H9 (cell line): Measurements from ENCODE around the gene LOXL1. TPM values are rescaled to one million over a fixed set of nuclear protein-coding genes. Genes with fewer than 3 reads are reported as not detected.

ENCODE experiments used
- DNase-seq: peaks from one replicate; pipeline ENCODE4 v3.0.0-alpha.2; 2017
- H2AFZ ChIP-seq: one replicate; pipeline ENCODE4 v1.6.1; 2013; ENCODE audit warnings: mild to moderate bottlenecking, low read length, control low read depth, moderate library complexity
- H2AK5ac ChIP-seq: 2 replicates; pipeline ENCODE4 v1.6.1; 2013; ENCODE audit warnings: low read length, control low read depth, mixed read lengths; ENCODE audit not compliant: insufficient read length
- H2BK120ac ChIP-seq: one replicate; pipeline ENCODE4 v1.6.1; 2013; ENCODE audit warnings: low read depth, mild to moderate bottlenecking, low read length, control low read depth, inconsistent platforms; ENCODE audit not compliant: poor library complexity, severe bottlenecking
- H2BK12ac ChIP-seq: 2 replicates; pipeline ENCODE4 v1.6.1; 2013; ENCODE audit warnings: low read length, control low read depth, mixed read lengths, low read depth; ENCODE audit not compliant: insufficient read length
- H2BK15ac ChIP-seq: 2 replicates; pipeline ENCODE4 v1.6.1; 2013; ENCODE audit warnings: low read depth, low read length, control low read depth
- H2BK20ac ChIP-seq: one replicate; pipeline ENCODE4 v1.6.1; 2013; ENCODE audit warnings: low read depth, mild to moderate bottlenecking, low read length, control low read depth, inconsistent platforms; ENCODE audit not compliant: poor library complexity, severe bottlenecking
- H2BK5ac ChIP-seq: 2 replicates; pipeline ENCODE4 v1.6.1; 2013; ENCODE audit warnings: low read length, control low read depth, mixed read lengths; ENCODE audit not compliant: insufficient read length
- H3K14ac ChIP-seq: 2 replicates; pipeline ENCODE4 v1.6.1; 2013; ENCODE audit warnings: low read length, control low read depth; ENCODE audit not compliant: insufficient read depth
- H3K18ac ChIP-seq: 2 replicates; pipeline ENCODE4 v1.6.1; 2013; ENCODE audit warnings: low read depth, mild to moderate bottlenecking, mixed read lengths, low read length, control low read depth; ENCODE audit not compliant: insufficient read length
- H3K23ac ChIP-seq: 2 replicates; pipeline ENCODE4 v1.6.1; 2013; ENCODE audit warnings: low read length, control low read depth, mixed read lengths, low read depth; ENCODE audit not compliant: insufficient read length
- H3K23me2 ChIP-seq: 2 replicates; pipeline ENCODE4 v1.6.1; 2013; ENCODE audit warnings: low read depth, mild to moderate bottlenecking, mixed read lengths, low read length, control low read depth; ENCODE audit not compliant: insufficient read length, poor library complexity, severe bottlenecking
- H3K27ac ChIP-seq: 2 replicates; pipeline ENCODE4 v1.5.1; 2013; ENCODE audit warnings: low read length, control low read depth, mixed read lengths, low read depth; ENCODE audit not compliant: insufficient read length
- H3K27me3 ChIP-seq: 2 replicates; pipeline ENCODE4 v1.6.1; 2013; ENCODE audit warnings: low read length, control low read depth, inconsistent platforms; ENCODE audit not compliant: insufficient read depth
- H3K4ac ChIP-seq: 2 replicates; pipeline ENCODE4 v1.6.1; 2013; ENCODE audit warnings: low read depth, mild to moderate bottlenecking, control low read depth, inconsistent platforms, low read length, moderate library complexity
- H3K4me1 ChIP-seq: 2 replicates; pipeline ENCODE4 v1.6.1; 2013; ENCODE audit warnings: low read length, control low read depth, inconsistent platforms; ENCODE audit not compliant: insufficient read depth
- H3K4me2 ChIP-seq: 2 replicates; pipeline ENCODE4 v1.6.1; 2013; ENCODE audit warnings: low read length, control low read depth, mixed read lengths; ENCODE audit not compliant: insufficient read length, insufficient read depth
- H3K56ac ChIP-seq: 2 replicates; pipeline ENCODE4 v1.6.1; 2013; ENCODE audit warnings: low read depth, mild to moderate bottlenecking, mixed read lengths, low read length, control low read depth; ENCODE audit not compliant: insufficient read length
- H3K79me1 ChIP-seq: 2 replicates; pipeline ENCODE4 v1.6.1; 2013; ENCODE audit warnings: low read depth, mild to moderate bottlenecking, moderate library complexity, low read length, control low read depth, inconsistent platforms; ENCODE audit not compliant: insufficient read depth, poor library complexity, severe bottlenecking
- H3K79me2 ChIP-seq: 2 replicates; pipeline ENCODE4 v1.6.1; 2013; ENCODE audit warnings: low read length, control low read depth, inconsistent platforms; ENCODE audit not compliant: insufficient read depth
- H3K9ac ChIP-seq: 2 replicates; pipeline ENCODE4 v1.6.1; 2013; ENCODE audit warnings: low read length, control low read depth, mixed read lengths; ENCODE audit not compliant: insufficient read length; ENCODE audit errors: extremely low read depth
- H3K9me3 ChIP-seq: one replicate; pipeline ENCODE4 v1.6.1; 2013; ENCODE audit warnings: low read depth, low read length, inconsistent platforms; ENCODE audit not compliant: control insufficient read depth
- H3T11ph ChIP-seq: one replicate; pipeline ENCODE4 v1.6.1; 2013; ENCODE audit warnings: mild to moderate bottlenecking, low read length, control low read depth, inconsistent platforms
- H4K20me1 ChIP-seq: one replicate; pipeline ENCODE4 v1.6.1; 2013; ENCODE audit not compliant: control insufficient read depth, insufficient read length, insufficient read depth
- H4K5ac ChIP-seq: 2 replicates; pipeline ENCODE4 v1.6.1; 2013; ENCODE audit warnings: low read depth, mild to moderate bottlenecking, mixed read lengths, low read length, control low read depth; ENCODE audit not compliant: insufficient read length
- H4K8ac ChIP-seq: replicated peaks from 2 replicates; pipeline ENCODE4 v1.6.1; 2013; ENCODE audit warnings: low read length, control low read depth, mixed read lengths, low read depth; ENCODE audit not compliant: insufficient read length
- H4K91ac ChIP-seq: 2 replicates; pipeline ENCODE4 v1.6.1; 2013; ENCODE audit warnings: low read depth, mild to moderate bottlenecking, moderate library complexity, mixed read lengths, low read length, control low read depth; ENCODE audit not compliant: insufficient read length
- H3K27ac Mint-ChIP-seq, 3 experiments: 2 replicates in 2 of 3; 3 replicates in 1 of 3; pipeline ENCODE4 v1.8.0; 2020 to 2021; ENCODE audit warnings: mixed read lengths in 3 of 3, mild to moderate bottlenecking in 1 of 3, moderate library complexity in 1 of 3
- H3K27me3 Mint-ChIP-seq: 2 replicates; pipeline ENCODE4 v1.8.0; 2021; ENCODE audit warnings: low read depth, mild to moderate bottlenecking, moderate library complexity, mixed read lengths
- H3K36me3 Mint-ChIP-seq, 3 experiments: 2 replicates in 2 of 3; 3 replicates in 1 of 3; pipeline ENCODE4 v1.8.0; 2020 to 2021; ENCODE audit warnings: low read depth in 3 of 3, mixed read lengths in 3 of 3; ENCODE audit not compliant: insufficient read depth in 1 of 3
- H3K4me1 Mint-ChIP-seq, 2 experiments: 2 replicates each; pipeline ENCODE4 v1.8.0; 2020; ENCODE audit warnings: mixed read lengths in 2 of 2
- H3K4me3 Mint-ChIP-seq, 2 experiments: 2 replicates in 1 of 2; 3 replicates in 1 of 2; pipeline ENCODE4 v1.8.0; 2020 to 2021; ENCODE audit warnings: mild to moderate bottlenecking in 2 of 2, mixed read lengths in 2 of 2, moderate library complexity in 1 of 2
- H3K9me3 Mint-ChIP-seq, 2 experiments: 2 replicates in 1 of 2; 3 replicates in 1 of 2; pipeline ENCODE4 v1.8.0; 2020; ENCODE audit warnings: mild to moderate bottlenecking in 2 of 2, mixed read lengths in 2 of 2, moderate library complexity in 1 of 2
- WGBS: extraction: QIAGEN DNeasy Blood & Tissue Kit; methylation state at CpG from one replicate; pipeline ENCODE4 v1.1.7; 2013; ENCODE audit warnings: missing lambda C conversion rate, low lambda C conversion rate, mixed read lengths; ENCODE audit not compliant: insufficient read length; ENCODE audit errors: extremely low coverage; 5-methylcytosine and 5-hydroxymethylcytosine counted together
- total RNA-seq: library from RNA; stranded (reverse); gene quantifications from 2 replicates; pipeline ENCODE4 v1.2.1, GENCODE V29; 2021
- TF ChIP-seq, protein P1 (sequence below): fragments of 200-600 bp; sonication (generic); conservative IDR thresholded peaks from 3 replicates; pipeline ENCODE4 v1.8.0; 2021; ENCODE audit warnings: antibody characterized with exemption, mild to moderate bottlenecking

LOXL1 gene
- total RNA-seq, 1 experiment from 2014 or later = 9.1 TPM

DNA sequence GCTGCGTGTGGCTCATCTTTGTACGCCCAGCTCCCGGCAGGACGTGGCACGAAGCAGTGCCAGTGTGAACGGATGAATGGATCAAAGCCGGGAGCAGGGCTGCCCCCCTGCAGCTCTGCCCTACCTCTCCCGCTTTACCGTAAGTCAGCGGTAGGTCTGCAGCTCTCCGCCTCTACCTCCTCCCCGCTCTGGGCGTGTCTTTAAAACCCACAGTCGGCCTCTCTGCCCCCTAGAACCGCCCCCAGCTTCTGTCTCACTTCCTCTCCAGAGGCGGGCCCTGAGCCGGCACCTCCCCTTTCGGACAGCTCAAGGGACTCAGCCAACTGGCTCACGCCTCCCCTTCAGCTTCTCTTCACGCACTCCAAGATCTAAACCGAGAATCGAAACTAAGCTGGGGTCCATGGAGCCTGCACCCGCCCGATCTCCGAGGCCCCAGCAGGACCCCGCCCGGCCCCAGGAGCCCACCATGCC, 68.2 kb downstream of the LOXL1 start, which contains the start of gene PML:
PML (plus strand) TSS at position 304 of the 471 bp plus-strand sequence; CDS start at position 401, 97 bp downstream.
- no peaks in the 10 kb centered on the region; the same call in 1 of the 2 replicates for H3K79me2 ChIP-seq
- H3K4ac ChIP-seq = no peak within 1 kb of the TSS
- no peak within 1 kb of the TSS for H2BK5ac ChIP-seq
- H3K14ac ChIP-seq = peak within 1 kb of the TSS; percentile 68; the same call in 1 of the 2 replicates
- H3K79me1 ChIP-seq = peaks cover 3% of the 10 kb centered on the region
- Mint-ChIP-seq H3K27me3 (peaks cover 16% of the 10 kb centered on the region), H3K27ac (peak within 1 kb of the TSS; percentile 27 to 92 (median 89); a peak in 6 of 7 replicates), H3K36me3 (peaks cover 0 to 13% (median 8%) of the 10 kb centered on the region in 3 experiments; a peak in 5 of 7 replicates), H3K4me1 (peaks cover 21 to 28% of the 10 kb centered on the region in 2 experiments), H3K9me3 (no peaks in the 10 kb centered on the region; a peak in 1 of 5 replicates), H3K4me3 (peak within 1 kb of the TSS; percentile 90 to 93)
- no peak within 1 kb of the TSS for H3T11ph ChIP-seq
- WGBS = no CpG with 5 or more reads among the region's 27 CpGs
- no peak within 1 kb of the TSS for H2BK12ac ChIP-seq
- peaks cover 11% of the 10 kb centered on the region for H3K23me2 ChIP-seq
- H4K20me1 ChIP-seq = no peaks in the 10 kb centered on the region
- H3K9ac ChIP-seq = peak within 1 kb of the TSS; percentile 70
- H4K5ac ChIP-seq = no peak within 1 kb of the TSS
- no peak within 1 kb of the TSS for H2BK120ac ChIP-seq
- no peak within 1 kb of the TSS for H3K18ac ChIP-seq
- TF ChIP-seq, protein P1, sequence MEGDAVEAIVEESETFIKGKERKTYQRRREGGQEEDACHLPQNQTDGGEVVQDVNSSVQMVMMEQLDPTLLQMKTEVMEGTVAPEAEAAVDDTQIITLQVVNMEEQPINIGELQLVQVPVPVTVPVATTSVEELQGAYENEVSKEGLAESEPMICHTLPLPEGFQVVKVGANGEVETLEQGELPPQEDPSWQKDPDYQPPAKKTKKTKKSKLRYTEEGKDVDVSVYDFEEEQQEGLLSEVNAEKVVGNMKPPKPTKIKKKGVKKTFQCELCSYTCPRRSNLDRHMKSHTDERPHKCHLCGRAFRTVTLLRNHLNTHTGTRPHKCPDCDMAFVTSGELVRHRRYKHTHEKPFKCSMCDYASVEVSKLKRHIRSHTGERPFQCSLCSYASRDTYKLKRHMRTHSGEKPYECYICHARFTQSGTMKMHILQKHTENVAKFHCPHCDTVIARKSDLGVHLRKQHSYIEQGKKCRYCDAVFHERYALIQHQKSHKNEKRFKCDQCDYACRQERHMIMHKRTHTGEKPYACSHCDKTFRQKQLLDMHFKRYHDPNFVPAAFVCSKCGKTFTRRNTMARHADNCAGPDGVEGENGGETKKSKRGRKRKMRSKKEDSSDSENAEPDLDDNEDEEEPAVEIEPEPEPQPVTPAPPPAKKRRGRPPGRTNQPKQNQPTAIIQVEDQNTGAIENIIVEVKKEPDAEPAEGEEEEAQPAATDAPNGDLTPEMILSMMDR = no peak
- H3K27me3 ChIP-seq = no peaks in the 10 kb centered on the region
- no peak within 1 kb of the TSS for H2BK15ac ChIP-seq
- H2AK5ac ChIP-seq = no peak within 1 kb of the TSS
- no peaks in the 10 kb centered on the region for H3K9me3 ChIP-seq
- DNase-seq = peak; percentile 97
- peak within 1 kb of the TSS; percentile 83 for H3K4me2 ChIP-seq
- H3K27ac ChIP-seq = no peak within 1 kb of the TSS
- H3K56ac ChIP-seq = no peak within 1 kb of the TSS
- no peaks in the 10 kb centered on the region for H3K4me1 ChIP-seq
- H4K8ac ChIP-seq = no peak within 1 kb of the TSS
- H2AFZ ChIP-seq = no peak within 1 kb of the TSS
- H4K91ac ChIP-seq = no peak within 1 kb of the TSS
- H3K23ac ChIP-seq = no peak within 1 kb of the TSS
- no peak within 1 kb of the TSS for H2BK20ac ChIP-seq
